GM18909 (cell line): ENCODE data around the gene ARID4A.
"Not testable (repeated sequence)": the region's sequence is repeated elsewhere in the genome, so short reads cannot be mapped to it uniquely, and the experiment has no call there.

Experiments
- ATAC-seq: cut with Tn5 transposase; IDR thresholded peaks from one replicate; pipeline ENCODE4 v1.9.1; 2021; ENCODE audit warnings: mild to moderate bottlenecking; ENCODE audit not compliant: unreplicated experiment, poor library complexity

The ARID4A gene

DNA sequence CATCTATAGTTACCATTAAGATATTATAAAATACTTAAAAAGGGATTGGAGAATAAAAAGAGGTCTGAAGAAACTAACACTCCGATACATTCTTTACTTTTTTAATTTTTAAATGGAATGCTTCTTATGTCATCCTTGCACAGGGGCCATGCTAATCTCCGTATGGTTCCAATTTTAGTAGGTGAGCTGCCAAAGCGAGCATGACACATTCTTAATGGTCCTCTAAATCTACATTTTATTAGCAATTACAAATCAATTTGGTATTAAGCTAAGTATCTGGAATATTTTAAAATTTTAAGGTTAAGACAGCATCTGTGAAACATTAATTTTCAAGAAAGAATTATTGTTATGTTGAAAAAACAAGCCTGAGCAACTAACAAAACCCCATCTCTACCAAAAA, 6.2 kb upstream of the ARID4A start:
- no peak for ATAC-seq

DNA sequence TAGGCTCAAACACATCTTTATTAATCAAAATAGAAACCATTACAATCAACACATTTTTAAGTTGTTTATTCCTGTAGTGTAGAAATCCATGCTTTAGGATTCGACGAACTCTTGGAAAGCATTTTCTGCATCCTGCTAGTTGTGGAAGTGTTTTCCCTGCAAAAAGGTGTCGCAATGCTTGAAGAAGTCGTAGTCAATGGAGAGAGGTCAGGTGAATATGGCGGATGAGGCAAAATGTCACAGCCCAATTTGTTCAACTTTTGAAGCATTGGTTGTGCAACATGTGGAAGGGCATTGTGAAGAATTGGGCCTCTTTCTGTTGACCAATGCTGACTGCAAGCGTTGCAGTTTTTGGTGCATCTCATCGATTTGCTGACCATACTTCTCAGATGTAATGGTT, 4.2 kb upstream of the ARID4A start:
- ATAC-seq = no peak

DNA sequence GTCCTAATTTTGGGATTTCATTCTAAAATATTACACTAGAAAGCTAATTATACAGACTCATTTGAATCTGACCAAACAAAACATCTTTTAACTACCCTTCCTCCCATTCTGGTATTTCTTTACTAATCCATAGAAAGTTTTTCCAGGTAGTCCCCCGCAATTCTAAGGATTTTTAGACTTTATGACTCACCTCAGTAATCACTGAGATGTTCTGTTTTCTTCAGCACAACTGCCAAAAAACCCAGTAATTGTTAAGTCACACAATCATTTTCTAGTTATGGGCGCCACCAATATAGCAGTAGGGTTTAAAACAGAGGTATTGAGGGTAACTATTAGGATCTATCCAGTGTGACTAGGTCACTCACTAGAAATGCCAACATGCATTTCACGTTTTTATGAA, 1.6 kb upstream of the ARID4A start:
- no peak for ATAC-seq

DNA sequence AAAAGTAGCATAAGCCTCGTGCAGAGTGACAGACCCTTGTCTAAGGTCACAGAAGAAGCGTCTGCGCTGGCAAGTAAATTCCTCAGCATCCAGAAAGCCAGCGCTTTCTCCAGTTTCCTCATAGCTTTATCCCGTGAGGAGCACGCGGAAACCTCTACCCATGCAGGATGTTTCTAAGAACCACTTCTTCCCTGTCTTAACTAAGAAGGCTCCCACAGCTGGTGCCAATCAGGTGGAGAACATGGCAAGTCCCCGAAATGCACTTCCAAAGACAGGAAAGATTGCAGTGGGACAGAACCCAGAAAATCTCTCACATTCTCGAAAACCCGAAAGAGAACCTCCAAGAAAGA, 968 bp upstream of the ARID4A start:
- ATAC-seq = peak; percentile 4

DNA sequence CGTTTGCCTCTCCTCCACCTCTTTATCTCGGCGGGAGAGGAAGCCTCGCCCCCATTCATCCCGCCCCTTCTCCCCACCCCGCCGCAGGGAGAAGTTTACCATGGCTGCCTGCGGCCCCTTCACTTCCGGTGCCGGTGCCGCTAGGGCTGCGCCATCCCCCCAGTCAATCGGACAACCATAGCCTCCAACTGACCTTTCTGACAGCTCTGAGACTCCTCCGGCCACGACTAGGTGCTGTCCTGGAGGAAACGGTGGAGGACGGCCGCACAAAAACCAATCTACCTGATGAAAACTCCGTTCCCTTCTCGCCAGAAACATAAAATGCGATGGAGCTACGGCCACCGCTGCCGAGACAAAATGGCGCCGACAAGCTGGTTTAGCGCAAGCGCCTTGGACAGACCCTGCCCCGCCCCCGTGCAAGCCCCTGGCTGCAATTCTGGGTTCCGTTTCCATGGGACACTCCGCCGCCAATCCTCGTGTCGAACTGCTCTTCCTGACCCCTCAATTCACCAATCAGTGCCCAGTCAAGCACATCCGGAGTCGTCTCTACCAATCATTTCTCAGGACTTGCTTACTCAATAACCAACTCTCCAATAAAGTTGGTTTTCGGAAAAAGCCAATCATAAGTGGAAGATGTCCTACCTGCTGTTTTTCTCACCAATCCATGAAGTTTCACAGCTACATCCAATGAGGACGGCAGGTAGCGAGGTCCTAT, 436 bp upstream of the ARID4A start:
- peak; percentile 87 for ATAC-seq

DNA sequence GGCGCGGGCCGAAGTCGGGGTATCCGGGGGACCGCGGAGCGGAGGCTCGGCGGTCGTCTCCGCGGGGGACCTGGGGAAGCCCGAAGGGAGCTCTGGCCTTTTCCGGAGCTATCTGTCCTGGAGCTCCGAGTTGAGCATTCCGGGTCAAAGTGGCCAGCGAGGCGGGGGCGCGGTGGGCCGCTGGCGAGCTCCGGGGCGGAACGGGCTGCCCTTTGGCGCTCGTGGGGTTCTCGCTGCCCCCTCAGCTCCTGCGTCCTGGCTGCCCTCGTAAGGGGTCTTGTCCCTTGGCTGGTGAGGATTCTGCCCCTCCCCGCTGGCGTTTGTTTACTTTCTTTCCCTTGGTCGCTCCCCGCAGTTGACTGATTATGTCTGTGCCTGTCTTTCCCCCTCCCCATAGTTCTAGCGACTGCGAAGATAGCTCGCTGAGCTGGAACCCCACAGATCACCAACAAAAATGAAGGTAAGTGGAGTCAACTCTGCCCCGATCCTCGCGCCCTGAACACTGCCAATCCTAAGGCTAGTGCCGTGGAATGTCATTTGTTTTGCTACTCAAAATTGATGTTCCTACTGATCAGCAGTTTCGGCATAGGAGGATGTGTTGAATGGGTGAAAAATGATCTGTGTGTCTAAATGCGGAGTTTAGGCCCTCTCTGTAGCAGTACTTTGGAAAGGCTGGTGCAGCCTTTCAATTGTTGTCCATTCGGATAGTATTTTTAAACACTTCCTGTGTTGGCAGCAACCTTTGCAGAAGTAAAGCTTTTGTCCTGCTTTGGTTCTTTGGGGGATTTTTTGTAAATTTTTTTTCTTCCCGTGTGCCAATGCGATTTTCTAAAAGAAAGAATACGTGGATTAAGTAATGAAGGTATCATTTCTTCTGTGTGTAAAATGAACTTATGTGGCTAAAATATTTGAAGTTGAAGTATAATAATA, 1.3 kb downstream of the ARID4A start:
- no peak for ATAC-seq

DNA sequence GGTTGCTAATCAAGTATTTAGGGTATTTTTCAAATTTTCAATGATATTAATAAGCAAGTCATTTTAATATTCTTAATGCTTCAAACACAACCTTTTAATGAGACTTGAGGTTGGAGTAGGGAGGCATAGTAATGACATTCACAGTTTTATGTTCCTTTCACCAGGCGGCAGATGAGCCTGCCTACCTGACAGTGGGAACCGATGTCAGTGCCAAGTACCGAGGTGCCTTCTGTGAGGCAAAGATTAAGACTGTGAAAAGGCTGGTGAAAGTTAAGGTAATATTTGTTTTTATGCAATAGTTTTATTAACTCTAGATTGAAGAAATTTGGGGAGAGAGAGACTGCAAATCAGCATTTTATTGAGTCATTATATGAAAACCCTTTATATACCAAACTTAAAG, 3.1 kb downstream of the ARID4A start:
- ATAC-seq = no peak

DNA sequence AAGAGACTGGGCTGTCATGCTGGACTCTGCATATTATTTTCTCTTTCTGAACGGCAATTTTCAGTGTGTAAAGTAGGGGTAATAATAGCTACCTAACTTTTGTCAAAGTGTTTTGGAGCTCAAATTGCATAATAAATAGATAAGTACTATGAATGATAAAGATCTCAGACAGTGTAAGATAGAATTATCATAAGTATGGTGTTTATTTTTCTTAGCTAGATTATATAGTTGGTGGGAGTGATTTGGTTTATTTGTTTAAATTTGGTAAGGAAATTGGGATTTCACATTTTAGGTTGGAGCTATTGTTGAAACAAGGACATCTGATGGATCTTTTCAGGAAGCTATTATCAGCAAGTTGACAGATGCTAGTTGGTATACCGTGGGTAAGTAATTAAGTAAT, 7.4 kb downstream of the ARID4A start:
- no peak for ATAC-seq

DNA sequence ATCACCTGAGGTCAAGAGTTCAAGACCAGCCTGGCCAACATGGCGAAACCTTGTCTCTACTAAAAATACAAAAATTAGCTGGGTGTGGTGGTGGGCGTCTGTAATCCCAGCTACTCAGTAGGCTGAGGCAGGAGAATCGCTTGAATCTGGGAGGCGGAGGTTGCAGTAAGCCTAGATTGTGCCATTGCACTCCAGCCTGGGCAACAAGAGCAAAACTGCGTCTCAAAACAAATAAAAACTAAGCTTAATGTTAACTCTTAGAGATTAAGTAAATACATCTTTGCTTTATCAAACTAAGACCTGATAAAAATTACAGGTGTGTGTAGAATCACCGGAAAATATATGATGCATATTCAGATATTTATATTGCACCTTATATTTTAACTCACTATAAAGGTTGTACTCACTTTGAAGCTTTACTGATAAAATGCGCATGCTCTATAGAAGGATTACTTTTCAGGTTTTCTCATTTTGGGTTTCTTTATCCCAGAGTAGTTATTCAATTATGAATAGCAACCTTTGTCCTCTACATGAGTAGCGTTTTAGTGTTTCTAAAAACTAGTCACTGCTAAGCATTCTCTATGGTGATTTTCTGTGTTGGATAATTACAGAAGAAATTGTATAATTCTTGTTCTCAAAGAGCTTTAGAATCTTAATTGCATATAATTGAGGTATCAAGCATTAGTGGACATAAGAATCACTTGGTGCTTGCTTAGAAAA, 9.4 kb downstream of the ARID4A start:
- ATAC-seq = no peak

DNA sequence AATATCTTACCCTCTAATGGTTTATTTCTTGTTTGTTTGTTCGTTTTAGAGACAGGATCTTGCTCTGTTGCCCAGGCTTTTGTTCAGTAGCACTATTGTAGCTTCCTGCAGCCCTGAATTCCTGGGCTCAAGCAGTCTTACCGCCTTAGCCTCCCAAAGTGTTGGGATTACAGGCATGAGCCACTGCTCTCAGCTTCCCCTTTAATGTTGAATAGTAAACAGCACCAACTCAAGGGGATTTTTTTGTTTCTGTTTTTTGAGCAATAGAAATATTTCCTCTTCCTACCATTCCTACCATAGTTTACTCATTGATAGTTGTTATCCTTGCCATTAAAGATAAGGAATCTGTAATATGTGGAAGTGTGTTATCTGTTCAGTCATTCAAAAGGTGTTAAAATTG, 10.7 kb downstream of the ARID4A start:
- ATAC-seq = no peak

DNA sequence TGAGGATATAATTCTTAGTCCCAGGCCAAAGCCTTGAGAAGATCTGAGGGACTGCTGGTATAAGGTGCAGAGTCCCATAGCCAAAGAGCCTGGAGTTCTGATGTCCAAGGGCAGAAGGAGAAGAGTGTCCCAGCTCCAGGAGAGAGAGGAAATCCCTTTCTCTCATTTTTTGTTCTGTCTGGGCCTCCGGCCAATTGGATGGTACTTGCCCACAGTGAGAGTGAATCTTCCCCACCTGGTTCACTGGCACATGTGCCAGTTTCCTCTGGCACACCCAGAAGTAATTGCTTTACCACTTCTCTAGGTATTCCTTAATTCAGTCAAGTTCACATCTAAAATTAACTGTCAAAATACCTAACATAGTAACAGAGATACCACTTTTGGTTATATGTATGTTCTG, 15.3 kb downstream of the ARID4A start:
- ATAC-seq = no peak

DNA sequence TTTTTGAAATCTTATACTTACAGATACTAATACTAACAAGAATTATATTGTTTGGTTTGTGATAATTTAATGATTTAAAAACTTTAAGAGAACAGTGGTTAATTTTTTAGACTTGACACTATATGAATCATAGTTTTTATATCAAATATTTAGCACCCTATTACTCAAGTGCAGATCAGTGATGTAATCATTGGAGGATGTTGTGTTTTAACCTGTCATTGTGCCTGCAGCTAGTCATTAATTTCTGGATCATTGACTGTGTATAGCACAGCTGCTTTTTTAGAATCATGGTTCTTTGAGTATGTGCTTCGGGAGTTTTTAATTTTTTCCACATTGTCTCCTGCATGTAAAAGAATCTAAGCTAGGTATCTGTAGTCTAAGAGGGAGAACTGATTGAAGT, 17.3 kb downstream of the ARID4A start:
- ATAC-seq = no peak

DNA sequence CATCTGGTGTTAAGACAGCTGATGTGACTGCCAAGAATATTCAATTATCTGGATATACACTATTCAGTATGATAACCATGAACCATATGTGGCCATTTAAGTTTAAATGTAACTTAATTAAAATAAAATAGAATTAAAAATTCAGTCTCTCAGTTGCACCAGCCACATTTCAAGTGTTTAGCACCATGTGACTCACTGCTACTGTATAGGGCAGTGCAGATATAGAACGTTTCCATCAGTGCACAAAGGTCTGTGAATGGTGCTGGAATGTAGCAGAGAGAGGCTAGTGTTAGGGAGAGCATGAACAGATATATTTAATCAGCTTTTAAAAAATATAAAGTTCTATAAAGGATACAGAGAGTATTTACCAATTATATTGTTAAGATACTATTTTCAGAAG, 28.7 kb downstream of the ARID4A start:
- no peak for ATAC-seq

DNA sequence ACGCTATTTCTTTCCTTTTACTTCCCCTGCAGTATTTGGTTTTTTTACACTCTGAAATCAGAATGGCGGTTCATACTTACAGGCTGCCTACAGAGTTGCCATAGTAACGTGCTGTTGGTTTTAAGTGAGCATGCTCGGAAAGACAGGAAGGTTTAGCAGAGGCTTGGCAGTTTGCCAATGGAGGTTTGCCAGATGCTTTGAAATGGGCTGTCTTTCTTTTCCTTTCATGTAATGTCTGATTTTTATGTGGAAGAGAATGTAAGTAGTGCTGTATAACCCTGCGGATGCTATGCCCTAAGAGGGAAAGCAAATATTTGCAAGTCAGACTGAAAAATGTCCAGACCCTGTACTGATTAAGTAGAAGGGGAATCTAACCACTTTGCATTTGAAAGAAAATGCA, 32.8 kb downstream of the ARID4A start:
- ATAC-seq = peak; percentile 95

DNA sequence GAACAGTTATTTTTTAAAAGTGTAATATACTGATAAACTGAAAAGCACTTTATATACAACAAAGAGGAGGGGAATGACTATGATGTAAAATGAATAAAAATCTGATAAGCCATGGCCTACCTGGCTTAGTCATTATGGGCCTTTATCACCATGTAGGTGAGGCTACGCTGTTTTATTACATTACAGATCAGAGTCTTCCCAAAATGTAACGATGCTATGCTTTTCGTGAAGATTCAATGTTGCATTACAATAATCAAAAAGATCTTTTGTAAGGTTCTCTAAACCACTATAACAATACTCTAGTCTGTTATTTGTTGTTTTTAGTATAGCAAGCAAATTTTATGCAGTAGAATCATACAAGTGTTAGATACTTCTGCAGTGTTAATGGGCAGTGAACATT, 34.2 kb downstream of the ARID4A start:
- ATAC-seq = no peak

DNA sequence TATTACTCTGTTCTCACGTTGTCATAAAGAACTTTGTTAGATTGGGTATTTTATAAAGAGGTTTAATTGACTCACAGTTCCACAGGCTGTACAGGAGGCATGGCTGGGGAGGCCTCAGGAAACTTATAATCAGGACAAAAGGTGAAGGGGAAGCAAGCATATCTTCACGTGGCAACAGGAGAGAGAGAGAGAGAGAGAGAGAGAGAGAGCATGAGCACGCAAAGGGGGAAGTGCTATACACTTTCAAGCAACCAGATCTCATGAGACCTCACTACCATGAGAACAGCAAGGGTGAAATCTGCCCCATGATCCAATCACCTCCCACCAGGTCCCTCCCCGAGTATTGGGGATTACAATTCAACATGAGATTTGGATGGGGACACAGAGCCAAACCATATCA, 41.3 kb downstream of the ARID4A start:
- not testable (repeated sequence) for ATAC-seq

DNA sequence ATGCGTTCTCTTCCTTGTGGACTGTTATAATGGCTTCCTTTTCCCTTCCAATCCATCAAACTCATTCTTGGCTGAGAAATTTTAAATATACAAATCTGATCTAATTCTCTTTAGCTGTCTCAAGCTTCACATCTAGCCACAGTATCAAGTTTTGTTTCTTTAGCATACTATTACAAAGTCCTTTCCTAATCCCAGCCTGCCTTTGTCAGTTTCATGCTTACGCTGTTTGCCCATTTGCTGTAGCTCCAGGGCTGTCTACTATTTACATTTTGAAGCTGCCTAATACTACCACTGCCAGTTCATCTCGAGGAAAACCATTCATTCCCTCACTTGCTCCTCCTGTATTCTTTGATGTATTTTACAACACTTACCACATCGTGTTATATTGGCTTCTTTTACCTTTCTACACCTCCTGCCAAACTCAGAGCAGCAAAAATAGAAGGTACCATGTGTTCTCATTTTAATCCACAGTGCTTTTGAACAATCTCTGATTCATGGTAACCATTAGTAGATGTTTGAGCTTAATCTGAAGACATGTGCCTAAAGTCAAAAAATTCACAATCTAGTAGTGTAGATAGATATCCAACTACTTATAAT, 42.9 kb downstream of the ARID4A start:
- no peak for ATAC-seq

DNA sequence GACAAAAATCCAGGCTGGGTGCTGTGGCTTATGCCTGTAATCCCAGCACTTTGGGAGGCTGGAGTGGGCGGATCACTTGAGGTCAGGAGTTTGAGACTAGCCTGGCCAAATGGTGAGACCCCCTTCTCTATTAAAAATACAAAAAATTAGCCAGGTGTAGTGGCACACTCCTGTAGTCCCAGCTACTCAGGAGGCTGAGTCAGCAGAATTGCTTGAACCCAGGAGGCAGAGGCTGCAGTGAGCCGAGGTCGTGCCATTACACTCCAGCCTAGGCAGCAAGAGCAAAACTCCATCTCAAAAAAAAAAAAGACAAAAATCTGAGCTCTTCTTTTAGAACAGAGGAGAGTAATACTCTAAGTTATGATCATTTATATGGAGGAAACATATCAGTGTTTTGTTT, 45.2 kb downstream of the ARID4A start:
- ATAC-seq = not testable (repeated sequence)

DNA sequence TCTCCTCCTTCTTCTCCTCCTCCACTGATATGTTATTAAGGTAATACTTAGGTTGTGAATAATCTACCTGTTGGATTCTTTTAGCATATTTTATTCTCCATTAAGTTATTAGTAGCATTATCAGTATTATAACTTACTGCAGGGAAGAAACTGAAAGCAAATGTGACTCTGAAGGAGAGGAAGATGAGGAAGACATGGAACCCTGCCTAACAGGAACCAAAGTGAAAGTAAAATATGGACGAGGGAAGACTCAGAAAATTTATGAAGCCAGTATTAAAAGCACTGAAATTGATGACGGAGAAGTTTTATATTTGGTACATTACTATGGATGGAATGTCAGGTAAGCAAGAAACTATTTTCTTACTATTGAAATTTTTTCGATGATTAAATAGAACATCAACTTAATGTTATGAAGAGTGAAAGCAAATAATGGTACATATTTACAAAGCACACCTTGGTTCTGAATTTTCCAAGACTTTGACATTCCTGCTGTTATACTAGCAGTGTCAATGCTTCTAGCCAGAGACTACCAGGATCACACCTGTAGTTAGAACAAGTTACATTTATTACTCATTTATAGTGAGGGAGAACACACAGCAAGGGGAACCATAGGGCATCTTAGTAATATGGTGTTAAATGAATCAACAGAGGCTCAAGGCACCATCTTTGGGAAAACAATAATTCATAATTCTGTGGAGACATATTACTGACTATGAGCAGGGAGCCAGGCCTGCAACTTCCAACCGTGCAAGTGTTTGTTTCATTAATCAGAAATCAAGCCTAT, 55.4 kb downstream of the ARID4A start:
- ATAC-seq = no peak

DNA sequence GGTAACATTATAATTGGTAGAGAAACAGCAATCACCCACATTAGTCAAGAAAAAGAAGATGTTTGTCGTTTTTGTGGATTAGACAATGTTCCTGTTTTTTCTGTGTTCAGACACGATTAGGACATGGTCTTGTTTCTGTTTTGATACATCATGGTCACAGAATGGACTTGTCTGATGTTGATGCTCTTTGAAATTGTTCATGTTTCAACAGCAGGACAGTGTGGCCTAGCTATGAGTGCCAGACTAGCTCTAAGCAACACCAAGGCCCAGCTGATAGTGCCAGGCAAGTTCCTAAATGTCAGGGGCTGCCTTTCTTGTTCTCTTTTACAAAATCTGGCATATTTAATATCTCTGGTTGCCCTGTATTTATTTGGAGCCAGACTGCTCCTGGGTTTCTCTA, 56.5 kb downstream of the ARID4A start:
- no peak for ATAC-seq
